Amygdala (tissue), 56 donors: ENCODE data around the gene CR1.
"Not testable (repeated sequence)": the region's sequence is repeated elsewhere in the genome, so short reads cannot be mapped to it uniquely, and the experiment has no call there.

Source experiments
- DNase-seq, 56 donors: peaks; one replicate each; lab custom pipeline; 2025; lab: John Stamatoyannopoulos, UW

The CR1 gene

DNA sequence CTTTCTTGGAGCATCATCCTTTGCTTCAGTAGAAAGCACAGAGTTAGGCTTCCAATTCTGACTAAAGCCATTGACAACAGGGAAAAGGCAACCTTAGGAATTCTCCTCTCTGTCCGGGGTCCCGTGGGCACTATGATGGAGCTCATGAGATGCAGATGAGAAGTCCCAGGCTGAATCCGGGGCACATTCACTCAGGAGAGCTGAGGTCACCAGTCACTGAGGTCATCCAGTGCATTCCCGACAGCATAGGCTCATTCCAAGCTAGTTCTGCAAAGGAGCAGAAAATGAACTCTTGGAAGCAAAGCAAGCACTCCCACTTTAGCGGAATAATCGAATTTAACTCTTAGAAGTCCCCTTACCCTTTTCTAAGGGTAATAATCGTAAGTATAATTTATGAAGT lies 6.8 kb downstream of the CR1 start:
- DNase-seq: no peak

- DNase-seq: no peak
These were observed 8.0 kb downstream of the CR1 start for GRCh38 chr1:207503950-207504349.

GRCh38 chr1:207504438-207504837 lies 8.5 kb downstream of the CR1 start:
- no peak for DNase-seq

- no peak for DNase-seq
These were observed 14.5 kb downstream of the CR1 start for GRCh38 chr1:207510444-207510843.

- no peak for DNase-seq
These were observed 18.9 kb downstream of the CR1 start for GRCh38 chr1:207514890-207515289.

- DNase-seq: no peak
These were observed 20.8 kb downstream of the CR1 start for GRCh38 chr1:207516729-207517128.

DNA sequence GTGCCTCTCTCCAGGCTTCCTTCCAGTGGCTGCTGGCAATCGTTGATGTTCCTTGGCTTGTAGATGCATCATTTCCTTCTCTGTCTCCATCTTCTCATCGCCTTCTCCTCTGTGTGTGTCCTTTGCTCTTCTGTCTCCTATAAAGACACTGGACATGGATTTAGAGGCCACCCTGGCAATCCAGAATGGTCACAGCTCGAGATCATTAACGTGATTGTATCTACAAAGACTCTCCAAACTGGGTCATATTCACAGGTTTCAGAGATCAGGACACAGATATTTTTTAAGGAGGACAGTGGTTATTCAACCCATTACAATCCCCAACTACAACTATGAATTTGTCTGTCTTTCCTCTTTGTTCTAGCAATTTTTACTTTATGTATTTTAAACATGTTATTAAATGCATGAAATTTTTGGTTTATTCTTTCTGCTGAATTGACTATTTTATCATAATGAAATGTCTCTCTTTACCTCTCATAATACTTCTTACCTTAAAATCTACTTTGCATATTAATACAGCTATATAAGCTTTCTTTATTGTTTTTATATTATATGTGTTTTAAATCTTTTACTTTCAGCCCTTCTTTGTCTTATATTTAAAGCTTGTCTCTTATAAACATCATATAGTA lies 22.8 kb downstream of the CR1 start:
- DNase-seq: no peak

DNA sequence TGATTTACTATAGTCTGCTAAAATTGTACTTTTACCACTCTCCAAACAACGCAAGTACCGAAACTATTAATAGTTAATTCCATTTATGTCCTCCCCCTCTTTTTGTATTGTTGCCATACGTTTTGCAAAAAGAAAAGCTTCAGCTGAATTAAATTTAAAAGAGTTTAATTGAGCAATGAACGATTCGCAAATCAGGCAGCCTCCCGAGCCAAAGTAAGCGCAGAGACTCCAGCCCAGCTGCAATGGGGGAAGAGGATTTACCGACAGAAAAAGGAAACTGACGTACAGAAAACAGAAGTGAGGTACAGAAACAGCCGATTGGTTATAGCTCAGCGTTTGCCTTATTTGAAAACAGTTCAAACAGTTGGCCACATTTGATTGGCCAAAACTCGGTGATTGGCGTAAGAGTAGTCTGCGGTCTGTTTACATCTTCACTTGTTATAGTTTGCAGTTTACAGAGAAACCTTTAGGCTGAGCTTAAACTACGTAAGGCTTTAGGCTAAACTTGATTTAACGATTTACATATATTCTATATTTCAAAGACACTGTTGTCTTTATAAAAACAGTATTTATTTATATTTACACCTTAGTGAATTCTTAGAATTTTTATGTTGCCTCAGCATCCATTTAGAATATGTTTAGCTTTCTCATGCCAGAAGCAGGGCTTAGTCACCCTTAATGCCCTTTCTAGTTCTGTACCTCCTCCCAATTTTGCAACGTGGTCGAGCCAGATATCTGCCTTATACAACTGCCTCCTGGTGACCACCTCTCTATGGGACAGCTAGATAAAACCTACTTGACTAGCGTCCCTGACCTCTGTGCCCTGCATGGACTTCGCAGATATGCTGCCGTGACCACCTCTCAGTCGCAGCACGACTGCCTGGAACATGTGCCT lies 23.8 kb downstream of the CR1 start:
- DNase-seq: peak in 1 of 56 donors; percentile 11

DNA sequence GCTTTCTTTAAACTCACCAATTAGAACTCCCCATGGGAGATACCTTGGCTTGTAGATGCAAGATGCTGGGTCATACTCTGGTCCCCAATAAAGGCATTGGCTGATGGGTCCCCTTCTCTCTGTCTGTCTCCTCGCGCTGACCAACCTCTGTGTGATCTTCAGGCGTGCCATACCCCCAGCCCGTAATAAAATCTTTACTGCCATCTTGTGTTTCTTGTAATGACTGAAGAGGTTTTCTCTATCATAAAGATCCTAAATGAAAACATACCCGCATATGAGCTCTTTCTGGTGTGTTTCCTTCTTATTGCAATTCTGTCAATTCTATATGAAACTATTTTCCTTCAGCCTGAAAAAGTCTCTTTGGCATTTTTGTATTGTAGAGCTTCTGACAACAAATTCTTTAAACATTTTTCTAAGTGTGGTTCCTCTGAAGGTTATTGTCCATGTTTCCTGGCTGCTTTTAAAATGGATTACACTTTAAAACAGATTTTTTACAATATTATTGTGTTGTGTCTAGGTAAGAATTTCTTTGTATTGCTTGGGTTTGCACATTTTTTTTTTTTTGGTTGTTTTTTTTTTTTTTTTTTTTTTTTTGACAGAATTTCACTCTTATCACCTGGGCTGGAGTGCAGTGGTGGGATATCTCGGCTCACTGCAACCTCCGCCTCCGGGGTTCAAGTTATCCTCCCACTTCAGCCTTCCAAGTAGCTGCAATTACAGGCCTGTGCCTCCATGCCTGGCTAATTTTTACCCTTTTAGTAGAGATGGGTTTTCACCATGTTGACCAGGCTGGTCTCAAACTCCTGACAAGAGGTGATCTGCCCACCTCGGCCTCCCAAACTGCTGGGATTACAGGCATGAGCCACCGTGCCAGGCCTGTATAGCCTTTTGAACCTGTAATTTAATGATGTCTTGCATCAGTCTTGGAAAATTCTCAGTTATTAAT lies 24.7 kb downstream of the CR1 start:
- not testable (repeated sequence) for DNase-seq

- peak in 11 of 56 donors; percentile 1 to 37 (median 16) for DNase-seq
These were observed 29.3 kb downstream of the CR1 start for GRCh38 chr1:207525239-207525638.

GRCh38 chr1:207528401-207528800 lies 32.4 kb downstream of the CR1 start:
- not testable (repeated sequence) for DNase-seq

GRCh38 chr1:207536263-207536662 lies 40.3 kb downstream of the CR1 start:
- not testable (repeated sequence) for DNase-seq

- not testable (repeated sequence) for DNase-seq
These were observed 50.9 kb downstream of the CR1 start for GRCh38 chr1:207546677-207547357.

DNA sequence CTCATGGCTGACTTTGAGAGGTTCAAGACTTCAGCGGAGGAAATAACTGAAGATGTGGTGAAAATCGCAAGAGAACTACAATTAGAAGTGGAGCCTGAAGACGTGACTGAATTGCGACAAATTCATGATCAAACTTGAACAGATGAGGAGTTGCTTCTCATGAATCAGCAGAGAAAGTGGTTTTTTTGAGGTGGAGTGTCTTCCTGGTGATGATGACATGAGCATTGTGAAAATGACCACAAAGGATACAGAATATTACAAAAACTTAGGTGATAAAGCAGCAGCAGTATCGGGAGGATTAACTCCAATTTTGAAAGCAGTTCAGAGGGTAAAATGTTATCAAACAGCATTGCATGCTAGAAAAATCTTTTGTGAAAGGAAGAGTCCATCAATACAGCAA lies 58.9 kb downstream of the CR1 start:
- DNase-seq: not testable (repeated sequence)

DNA sequence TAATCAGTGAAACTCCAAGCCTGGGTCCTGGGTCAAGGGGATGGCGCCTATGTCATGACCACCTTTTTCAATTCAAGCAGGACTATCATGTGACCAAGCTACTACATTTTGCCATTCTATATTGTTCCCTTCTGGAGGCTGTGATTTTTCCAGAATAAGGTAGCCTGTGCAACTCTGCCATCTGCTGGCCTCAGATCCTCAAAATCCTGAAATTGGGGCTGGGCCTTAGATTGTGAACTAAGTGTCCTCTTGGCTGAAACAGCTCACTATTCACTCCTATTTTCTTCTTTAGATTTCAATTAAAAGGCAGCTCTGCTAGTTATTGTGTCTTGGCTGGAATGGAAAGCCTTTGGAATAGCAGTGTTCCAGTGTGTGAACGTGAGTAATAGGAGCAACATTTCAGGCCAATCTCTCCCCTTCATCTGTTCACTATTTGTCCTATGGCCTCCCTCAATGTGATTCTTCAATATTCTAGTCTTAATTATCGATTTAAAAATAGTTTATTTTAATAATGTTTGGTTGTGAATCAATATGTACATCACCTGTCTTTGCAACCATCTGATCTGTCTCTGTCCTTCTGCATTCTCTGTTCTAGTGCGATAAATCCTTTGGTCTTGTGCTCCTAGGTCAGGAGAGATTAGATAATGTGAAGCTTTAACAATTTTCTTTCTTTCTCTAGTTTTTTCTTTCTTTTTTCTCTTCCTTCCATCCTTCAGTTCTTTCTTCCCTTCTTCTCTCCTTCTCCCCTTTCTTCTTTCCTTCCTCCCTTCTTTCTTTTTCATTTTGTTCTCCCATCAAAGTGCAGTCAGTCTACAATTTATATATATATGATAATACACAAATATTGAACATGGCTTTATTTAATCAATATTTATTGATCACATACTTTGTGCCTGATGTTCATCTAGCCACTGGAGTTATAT lies 69.8 kb downstream of the CR1 start:
- peak in 27 of 56 donors; percentile 1 to 75 (median 19) for DNase-seq

GRCh38 chr1:207571926-207572325 lies 76.0 kb downstream of the CR1 start:
- not testable (repeated sequence) for DNase-seq

DNA sequence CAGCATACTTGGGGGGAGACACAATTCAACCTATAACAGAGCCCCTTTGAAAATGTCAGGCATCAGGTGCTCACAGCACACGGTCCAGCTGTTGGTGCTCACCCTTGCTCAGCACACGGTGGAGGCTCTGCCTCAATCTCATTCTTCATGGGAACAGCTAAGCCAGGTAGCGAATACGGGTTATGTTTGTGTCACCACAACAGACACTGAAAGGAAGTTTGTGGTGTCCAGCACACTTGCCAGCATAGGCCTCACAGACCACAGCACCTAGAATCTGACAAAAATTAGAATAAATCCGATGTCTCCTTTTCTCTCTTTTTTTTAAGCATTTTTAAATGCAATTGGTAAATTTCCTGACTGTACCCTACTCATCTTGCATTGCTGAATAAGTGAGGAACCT lies 77.1 kb downstream of the CR1 start:
- not testable (repeated sequence) for DNase-seq

GRCh38 chr1:207575381-207575780 lies 79.4 kb downstream of the CR1 start:
- DNase-seq: not testable (repeated sequence)
